GM18502 (cell line): ENCODE measurements around the gene OR2V2.
A peak's percentile ranks its signal among the peaks of the same experiment; 100 is the strongest.

ENCODE experiments used
- ATAC-seq: cut with Tn5 transposase; IDR thresholded peaks from one replicate; pipeline ENCODE4 v1.9.1; 2021; ENCODE audit warnings: mild to moderate bottlenecking; ENCODE audit not compliant: unreplicated experiment, poor library complexity

The OR2V2 gene

DNA sequence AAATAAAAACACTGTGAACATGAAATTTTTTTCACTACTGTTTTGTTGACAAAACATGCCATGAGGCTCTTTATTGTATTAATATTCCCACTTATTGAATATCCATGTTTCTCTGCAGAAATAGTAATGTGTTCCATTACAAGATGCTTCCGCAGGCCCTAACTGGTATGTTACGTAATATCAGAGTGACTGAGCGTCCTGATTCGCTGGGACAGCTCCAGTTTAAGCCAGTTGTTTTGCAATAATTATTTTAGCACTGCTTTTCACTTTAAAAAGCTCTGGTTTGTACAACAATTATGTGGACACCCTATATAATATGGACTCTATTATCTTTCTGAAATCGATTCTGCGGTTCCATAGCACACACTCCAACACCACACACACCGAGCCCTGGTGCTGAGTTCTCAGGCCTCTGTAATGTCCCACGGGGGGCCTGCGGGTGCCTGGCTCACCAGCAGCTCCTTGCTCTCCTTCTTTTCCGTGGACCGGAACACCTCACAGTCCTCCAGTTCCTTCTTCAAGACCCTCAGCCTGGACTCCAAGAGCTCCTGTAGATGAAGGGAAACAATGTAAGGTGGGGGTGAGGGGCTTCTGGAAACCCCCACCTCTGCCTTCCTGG is 55.8 kb downstream of the OR2V2 start:
- ATAC-seq = no peak

DNA sequence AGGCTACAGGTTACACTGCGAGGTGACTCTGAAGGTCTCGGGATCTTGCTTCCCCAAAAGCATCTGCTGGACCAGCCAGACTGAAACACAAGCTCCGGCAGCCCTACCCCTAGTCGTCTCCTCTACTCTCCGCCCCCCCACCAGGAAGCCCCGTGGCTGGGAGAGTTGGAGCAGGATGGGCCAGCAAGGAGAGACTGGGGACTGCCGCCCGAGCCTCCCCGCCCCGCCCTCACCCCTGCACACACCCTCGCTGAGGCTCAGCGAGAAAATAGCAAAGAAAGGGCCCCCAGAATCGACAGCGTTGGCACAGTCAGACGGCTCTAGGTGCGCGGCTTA is 56.4 kb downstream of the OR2V2 start:
- ATAC-seq = no peak

DNA sequence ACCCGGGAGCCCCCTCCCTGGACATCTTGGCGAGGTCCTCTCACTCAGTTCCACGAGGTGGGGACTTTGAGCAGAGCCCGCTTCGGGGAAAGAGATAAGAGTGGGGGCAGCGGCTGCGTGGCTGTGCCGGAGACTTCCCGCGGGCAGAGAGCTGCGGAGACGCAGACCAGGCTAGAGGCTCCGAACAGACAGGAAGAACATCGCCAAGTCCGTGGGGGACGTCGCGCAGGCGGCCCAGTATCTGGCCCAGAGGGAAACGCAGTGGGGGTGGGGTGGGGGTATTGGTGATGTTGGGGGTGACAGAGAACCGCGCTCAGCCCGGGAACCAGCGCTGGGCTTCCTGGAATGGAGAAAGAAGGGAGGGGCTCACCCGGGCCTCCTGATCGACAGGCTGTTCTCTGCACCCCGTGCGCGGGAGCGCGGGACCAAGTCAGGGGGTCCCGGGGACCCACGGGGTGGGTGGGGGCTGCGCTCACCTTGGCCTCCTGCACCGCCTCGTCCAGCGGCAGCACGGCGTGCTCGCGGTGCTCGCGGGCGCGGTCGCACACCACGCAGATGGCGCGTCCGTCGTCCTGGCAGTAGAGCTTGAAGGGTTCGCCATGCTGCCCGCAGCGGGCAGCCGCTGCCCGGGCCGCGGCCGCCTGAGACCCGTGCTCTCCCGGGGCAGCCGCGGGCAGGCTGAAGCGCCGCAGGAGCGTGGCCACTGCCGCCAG is 56.9 kb downstream of the OR2V2 start:
- ATAC-seq = no peak

DNA sequence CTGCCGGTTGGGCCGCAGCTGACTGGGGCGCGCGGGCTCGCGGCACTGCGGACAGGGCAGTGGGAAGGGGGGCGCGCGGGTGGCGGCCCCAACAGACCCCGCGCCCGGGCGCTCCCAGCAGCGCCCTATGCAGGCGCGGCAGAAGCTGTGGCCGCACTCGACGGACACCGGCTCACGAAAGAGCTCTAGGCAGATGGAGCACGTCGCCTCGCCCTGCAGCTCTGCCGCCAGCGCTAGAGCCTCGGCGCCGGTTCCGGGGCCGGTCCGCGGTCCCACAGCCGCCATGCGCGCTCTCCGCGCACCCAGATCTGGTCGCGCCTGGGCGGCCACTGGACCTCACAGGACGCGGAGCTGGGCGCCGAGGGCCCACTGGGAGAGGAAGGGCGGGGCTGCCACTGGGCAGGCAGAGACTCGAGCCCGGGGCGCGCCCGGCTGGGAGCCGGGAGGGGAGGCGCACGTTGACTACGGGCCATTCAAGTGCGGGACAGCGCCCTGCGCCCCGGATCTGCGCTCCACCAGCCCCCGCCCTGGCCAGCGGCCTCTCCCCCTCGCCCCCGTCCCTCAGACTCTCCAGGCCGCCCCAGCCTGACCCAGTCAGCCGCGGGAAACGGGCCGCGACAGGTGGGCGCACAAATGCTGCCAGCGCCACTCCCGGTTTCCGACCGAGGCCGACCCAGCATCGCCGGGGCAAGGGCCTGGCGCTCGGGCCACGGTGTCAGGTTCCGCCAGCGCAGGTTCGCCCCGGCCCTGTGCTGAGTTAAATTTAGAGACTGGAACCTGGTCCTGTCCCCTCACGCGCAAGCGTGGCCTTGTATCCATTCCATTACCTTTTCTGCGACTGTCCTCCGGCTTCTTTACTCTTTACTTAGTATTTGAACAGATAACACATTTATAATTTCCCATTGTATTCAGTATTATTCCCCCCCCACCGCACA is 57.7 kb downstream of the OR2V2 start, which contains the start of gene TRIM7:
TRIM7 (minus strand) TSS at position 371 of the 935 bp plus-strand sequence; CDS start at position 285, 86 bp downstream.
- ATAC-seq = no peak

DNA sequence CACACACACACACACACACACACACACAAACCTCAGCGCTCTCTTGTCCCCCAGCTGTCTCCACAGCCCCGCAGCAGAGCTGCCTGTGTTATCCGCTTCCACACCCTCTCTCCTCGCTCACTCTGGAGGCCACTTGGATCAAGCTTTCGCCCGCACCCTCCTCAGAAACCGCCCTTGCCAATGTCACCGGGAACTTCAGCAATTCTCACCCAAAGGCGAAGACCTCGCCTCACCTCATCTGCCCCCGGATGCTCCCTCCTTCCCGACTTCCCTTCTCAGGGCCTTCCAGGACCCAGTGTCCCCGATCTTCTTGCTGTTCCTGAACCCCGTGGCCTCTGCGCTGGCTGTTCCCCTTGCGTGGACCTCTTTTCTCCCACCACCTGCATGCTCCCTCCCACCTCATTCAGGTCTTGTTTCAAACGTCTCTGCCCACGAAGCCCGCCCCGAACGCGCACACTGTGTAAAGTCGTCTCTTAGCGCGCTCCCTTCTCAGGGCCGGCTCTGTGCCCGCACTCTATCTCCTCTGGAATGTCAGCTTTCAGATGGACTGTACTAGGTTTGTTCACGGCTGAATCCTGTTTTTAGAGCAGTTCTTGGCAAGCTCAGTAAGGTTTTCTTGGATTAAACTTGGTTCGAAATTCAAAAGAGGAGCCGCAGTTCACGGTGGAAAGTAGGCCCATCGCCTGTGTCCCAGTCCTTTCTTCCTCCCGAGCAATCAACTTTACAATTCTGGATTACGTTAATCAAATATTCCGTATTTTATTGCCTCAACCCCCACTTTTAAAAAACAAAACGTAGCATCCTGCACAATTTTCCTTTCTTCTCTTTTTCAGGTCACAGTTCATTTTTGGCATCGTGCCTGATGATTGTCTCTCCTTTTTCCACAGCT is 58.6 kb downstream of the OR2V2 start:
- no peak for ATAC-seq

DNA sequence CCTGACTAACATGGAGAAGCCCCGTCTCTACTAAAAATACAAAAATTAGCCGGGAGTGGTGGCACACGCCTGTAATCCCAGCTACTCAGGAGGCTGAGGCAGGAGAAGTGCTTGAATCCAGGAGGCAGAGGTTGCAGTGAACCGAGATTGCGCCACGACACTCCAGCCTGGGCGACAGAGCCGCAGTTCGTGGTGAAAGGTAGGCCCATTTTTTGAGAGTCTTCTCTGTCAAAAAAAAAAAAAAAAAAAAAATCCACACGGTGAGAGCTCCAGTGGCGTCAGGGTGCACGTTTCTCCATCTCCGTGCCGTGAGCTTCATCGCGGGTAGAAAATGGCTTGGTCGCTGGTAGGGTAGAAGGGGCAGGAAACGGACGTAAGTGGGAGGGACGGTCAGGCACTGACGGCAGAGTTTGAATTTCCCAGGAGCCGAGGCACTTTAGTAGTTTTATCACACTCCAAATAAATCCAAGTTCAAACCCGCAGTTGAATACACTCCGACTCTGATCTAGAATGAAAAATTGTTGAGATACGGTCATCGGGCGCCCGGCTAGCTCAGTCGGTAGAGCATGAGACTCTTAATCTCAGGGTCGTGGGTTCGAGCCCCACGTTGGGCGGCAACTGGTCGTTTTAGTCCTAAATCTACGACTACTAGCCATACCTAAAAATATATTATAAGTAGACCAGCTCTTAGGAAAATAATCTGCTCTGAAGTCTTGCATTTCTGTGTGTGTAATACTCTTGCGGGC is 60.0 kb downstream of the OR2V2 start:
- ATAC-seq = peak; percentile 34

DNA sequence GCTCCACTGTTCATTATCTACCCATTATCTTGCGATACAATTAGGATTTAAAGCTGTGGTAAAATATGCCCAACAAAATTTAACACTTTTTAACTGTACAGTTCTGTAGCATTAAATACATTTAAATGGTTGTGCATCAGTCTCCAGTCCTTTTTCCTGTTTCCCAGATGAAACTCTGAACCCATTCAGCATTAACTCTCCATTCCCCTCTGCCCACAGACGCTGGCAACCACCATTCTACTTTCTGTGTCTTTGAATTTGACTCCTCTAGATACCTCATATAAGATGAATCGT is 60.5 kb downstream of the OR2V2 start:
- no peak for ATAC-seq
